Measurements from ENCODE around the gene CCL4. TPM values are rescaled to one million over a fixed set of nuclear protein-coding genes. Genes with fewer than 3 reads are reported as not detected.
A peak's percentile ranks its signal among the peaks of the same experiment; 100 is the strongest.

CCL4 gene
- total RNA-seq, 1 experiment from 2014 or later = 1.2 TPM

DNA sequence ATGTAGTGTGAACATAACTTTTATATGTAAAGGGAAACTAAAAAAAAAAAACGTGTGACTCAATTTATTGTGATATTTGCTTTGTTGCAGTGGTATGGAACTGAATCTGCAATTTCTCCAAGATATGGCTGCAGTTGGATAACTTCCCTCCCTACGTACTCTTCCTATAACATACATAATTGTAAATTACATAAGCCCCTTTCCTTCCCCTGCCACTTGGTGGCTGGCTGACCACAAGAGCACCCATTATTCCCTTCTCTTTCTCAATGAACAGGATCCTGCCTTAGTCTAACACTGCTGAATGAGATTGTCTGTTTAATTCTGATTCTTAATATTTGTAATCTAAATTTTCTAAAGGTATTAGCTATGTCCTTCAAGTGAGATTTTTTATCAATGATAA lies 27.8 kb downstream of the CCL4 start:
- Histone ChIP-seq H3K4me3 (replicated peaks in 1 of 2; ENCODE audit: low read depth in 1 of 2, low read length in 2 of 2) (no peak overlapping the region), H3K9me2 (ENCODE audit: insufficient read depth) (no peaks in the 10 kb centered on the region), H3K27ac (ENCODE audit: low read depth, low read length) (no peak overlapping the region), H3K27me3 (ENCODE audit: insufficient read depth, low read length) (0 out of 2 replicates have a peak, but pooled peaks cover 7% of the 10 kb centered on the region), H3K4me1 (ENCODE audit: control insufficient read depth in 1 of 2, insufficient read depth in 2 of 2, low read length in 2 of 2) (no peaks in the 10 kb centered on the region), H4K20me1 (ENCODE audit: insufficient read depth) (no peaks in the 10 kb centered on the region), H2AFZ (ENCODE audit: low read depth, low read length, poor library complexity, severe bottlenecking) (no peak overlapping the region), H3K79me2 (ENCODE audit: insufficient read depth, low read length) (no peaks in the 10 kb centered on the region), H3K4me2 (ENCODE audit: low read length) (no peak overlapping the region), H3K36me3 (ENCODE audit: control insufficient read depth in 1 of 2, insufficient read depth in 2 of 2, low read length in 2 of 2) (no peaks in the 10 kb centered on the region), H3K9me3 (ENCODE audit: control insufficient read depth in 1 of 2, insufficient read depth in 1 of 2, low read depth in 1 of 2, low read length in 2 of 2) (no peaks in the 10 kb centered on the region), H3K9ac (ENCODE audit: low read length) (no peak overlapping the region)
- intact Hi-C loops (cut with micrococcal nuclease) = no loop called here
- CTCF ChIA-PET = no interaction called here
- DNase-seq (ENCODE audit: low read depth, low spot score) = no peak
- ATAC-seq = peak; percentile 82
- BruUV-seq (replicated peaks) = no TSS peak
- POLR2A ChIA-PET = no interaction called here
- TF ChIP-seq, protein P1, sequence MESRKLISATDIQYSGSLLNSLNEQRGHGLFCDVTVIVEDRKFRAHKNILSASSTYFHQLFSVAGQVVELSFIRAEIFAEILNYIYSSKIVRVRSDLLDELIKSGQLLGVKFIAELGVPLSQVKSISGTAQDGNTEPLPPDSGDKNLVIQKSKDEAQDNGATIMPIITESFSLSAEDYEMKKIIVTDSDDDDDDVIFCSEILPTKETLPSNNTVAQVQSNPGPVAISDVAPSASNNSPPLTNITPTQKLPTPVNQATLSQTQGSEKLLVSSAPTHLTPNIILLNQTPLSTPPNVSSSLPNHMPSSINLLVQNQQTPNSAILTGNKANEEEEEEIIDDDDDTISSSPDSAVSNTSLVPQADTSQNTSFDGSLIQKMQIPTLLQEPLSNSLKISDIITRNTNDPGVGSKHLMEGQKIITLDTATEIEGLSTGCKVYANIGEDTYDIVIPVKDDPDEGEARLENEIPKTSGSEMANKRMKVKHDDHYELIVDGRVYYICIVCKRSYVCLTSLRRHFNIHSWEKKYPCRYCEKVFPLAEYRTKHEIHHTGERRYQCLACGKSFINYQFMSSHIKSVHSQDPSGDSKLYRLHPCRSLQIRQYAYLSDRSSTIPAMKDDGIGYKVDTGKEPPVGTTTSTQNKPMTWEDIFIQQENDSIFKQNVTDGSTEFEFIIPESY (IDR thresholded peaks at IDR 0.05; ENCODE audit: extremely low read depth, insufficient replicate concordance, low read length) = no peak
- TF ChIP-seq SIN3A (IDR thresholded peaks at IDR 0.05; ENCODE audit: low read depth) (no peak), CTCF (IDR thresholded peaks at IDR 0.05 in 2 of 3, conservative IDR thresholded peaks at IDR 0.05 in 1 of 3; ENCODE audit: borderline replicate concordance in 1 of 3, insufficient read depth in 1 of 3, low read depth in 2 of 3, low read length in 2 of 3) (peak in 2 of 3 experiments; percentile 35 to 42; a peak in 3 of 6 replicates), POLR2AphosphoS5 (IDR thresholded peaks at IDR 0.05; ENCODE audit: low read depth, low read length) (no peak), CEBPB (IDR thresholded peaks at IDR 0.05; ENCODE audit: low read depth) (no peak), RAD21 (IDR thresholded peaks at IDR 0.05; ENCODE audit: low read depth) (no peak)
- RAD21 ChIA-PET (ENCODE audit: low non-redundant PET in 1 of 2, low total read pairs in 2 of 2, uncharacterized antibody in 2 of 2, unreplicated experiment in 2 of 2) = no interaction called here
